NCI-H524 treated with DMSO at 0.1 percent for 48 hours (cell line): Measurements from ENCODE around the gene TOMM7.
"Not testable (repeated sequence)": the region's sequence is repeated elsewhere in the genome, so short reads cannot be mapped to it uniquely, and the experiment has no call there.

Experiments
- DNase-seq: peaks from one replicate; lab custom pipeline; 2025; lab: John Stamatoyannopoulos, UW

Gene TOMM7

DNA sequence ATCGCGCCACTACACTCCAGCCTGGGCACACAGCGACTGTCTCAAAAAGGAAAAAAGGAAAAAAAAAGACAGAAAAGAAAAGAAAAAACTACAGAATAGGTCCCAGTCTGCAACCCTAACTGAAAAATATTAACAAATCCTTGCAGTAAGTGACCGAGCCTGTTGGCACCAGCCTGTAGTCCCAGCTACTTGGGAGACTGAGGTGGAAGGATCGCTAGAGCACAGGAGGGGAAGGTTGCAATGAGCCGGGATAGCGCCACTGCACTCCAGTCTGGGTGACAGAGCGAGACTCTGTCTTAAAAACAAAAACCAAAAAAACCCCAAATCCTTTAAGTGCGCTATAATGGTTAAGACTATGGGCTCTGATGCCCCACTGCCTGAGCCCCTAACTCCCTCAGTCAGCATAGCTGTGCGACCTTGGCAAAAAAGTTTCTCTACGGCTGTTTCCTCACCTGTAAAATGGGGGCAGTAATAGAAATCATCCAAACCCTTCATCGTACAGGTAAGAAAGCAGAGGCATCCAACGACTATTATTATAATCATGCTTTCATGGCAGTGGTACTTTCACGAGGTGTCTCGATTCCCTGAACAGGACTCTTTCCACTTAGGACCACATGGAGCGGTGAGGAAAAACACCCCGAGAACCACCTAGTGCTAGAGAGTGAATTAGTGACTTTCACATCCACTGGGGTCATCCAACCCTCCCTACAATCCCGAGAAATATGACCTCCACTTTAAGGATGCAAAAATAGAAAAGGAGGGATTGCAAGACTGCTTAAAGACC lies 755 bp downstream of the TOMM7 start:
- no peak for DNase-seq

DNA sequence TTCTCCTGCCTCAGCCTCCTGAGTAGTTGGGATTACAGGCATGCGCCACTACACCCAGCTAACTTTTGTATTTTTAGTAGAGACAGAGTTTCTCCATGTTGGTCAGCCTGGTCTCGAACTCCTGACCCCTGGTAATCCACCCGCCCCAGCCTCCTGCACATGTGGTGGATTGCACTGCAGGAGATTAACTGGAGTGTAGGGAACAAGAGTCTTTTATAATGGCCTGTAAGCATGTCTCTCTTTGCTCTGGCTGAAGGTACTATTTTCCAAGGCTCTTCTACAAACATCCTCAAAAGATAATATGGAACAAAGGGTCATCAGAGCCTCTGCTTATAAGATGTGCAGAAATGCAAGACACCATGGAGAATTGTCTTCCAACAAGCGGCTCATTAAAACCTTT lies 3.2 kb downstream of the TOMM7 start:
- DNase-seq: no peak

GRCh38 chr7:22814261-22815208 lies 8.1 kb downstream of the TOMM7 start:
- DNase-seq: no peak

DNA sequence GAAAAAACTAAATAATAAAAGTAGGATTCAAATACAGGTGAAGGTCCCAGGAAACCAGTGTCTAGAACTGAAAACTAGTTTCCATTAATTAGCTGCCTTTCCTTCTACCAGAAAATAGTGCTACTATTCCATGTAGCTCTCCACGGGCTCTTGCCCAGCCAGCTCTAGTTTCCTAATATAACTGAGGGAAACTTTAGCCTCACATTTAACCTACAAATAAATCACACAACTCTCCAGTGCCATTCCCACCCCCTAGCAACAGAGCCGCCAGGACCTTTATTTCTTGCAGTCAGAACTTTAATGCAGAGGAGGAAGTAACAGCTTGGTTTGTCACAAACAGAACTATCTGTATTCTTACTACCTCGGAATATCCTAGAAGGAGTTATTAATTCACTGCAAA lies 10.3 kb downstream of the TOMM7 start:
- no peak for DNase-seq

DNA sequence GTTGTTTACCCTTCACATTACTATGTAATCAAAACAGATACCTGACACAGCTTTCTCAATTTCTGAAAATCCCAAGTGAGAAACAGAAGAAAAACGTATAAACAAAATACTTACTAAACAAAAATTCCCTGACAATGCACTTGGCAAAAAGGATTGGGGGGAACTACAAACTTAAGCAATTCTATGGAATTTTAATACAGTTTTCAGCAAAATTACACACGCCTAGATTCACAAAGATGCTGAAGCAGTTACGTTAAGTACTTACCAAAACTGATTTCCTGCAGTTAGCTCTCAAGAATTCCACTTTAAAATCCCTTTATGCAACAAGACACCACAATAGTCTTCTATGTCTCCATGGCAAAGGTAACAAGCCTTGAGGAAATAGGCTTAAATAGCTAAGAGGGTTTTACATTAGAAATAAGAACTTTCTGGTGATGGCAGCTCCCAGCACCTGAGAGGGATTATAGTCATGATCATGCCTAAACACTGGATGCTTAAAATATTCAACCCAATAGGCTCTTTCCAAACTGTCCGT lies 10.8 kb downstream of the TOMM7 start:
- DNase-seq: no peak

DNA sequence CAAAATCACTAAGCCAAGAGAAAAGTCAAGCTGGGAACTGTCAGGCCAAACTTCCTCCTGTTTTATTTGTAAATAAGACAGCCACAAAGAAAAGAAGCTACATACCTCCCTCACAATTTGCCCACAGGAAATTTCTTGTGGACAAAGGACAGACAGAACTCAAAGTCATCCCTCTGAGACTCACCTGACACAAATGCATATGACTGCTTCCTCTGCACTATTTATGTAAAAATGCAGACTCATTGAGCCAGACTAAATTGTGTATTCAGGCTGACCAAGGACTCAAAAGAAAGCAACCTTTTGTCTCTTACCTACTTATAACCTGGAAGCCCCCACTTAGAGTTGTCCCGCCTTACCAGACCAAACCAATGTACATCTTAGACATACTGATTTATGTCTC lies 11.8 kb downstream of the TOMM7 start:
- no peak for DNase-seq

GRCh38 chr7:22809902-22810642 lies 12.6 kb downstream of the TOMM7 start:
- no peak for DNase-seq

GRCh38 chr7:22808140-22808539 lies 14.5 kb downstream of the TOMM7 start:
- DNase-seq: no peak

DNA sequence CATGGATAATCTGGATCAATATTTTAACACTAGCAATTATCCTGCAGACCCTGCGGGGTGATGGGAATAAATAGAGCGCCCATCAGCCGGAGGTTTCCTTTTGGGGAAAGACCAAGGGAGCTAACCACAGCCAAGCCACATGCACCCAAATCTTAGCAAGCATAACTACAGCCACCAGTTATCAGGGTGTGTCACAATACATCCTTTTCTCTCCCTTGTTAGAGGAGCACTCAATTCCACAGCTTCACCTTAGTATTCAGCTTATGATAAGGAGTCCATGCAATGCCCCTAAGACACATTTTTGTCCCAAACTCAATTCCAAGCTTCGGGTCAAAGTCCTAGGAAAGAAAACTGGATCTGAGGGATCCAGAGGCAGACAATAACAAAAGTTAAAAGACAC lies 15.9 kb downstream of the TOMM7 start:
- DNase-seq: no peak

DNA sequence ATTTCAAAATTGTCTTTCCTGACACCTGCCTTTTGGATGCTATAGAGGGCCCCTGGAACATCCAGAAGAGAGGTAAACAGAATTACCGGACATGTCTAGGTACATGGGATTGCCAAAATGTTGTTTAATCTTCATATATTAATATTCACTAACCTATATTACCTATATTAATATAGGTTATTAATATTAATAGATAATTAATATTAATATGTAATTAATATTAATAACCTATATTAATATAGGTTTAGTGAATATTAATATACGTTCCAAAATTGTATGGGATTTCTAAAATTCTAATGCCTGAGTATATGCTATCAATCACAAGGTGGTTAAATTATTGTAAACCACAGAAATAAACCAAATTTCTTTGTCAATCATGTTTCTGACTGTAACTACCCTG lies 17.4 kb downstream of the TOMM7 start:
- no peak for DNase-seq

DNA sequence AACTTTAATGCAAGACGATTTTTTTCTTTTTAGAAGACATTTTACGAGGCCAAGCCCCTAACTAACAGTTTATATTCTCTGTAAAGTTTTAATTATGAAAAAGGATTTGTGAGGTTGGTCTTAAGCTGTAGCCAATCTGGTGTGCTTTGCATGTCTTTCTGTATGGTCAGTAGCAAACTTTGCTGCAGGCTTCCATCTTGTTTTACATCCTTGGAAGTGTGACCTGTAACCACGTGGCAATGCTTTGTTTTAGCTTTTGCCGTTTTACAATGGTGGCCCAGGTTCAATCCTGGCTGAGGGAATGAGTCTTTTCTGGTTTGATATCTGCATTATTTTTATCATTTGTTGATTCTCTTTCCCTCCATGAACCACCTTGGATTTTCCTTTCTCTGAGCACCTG lies 19.8 kb downstream of the TOMM7 start:
- not testable (repeated sequence) for DNase-seq

DNA sequence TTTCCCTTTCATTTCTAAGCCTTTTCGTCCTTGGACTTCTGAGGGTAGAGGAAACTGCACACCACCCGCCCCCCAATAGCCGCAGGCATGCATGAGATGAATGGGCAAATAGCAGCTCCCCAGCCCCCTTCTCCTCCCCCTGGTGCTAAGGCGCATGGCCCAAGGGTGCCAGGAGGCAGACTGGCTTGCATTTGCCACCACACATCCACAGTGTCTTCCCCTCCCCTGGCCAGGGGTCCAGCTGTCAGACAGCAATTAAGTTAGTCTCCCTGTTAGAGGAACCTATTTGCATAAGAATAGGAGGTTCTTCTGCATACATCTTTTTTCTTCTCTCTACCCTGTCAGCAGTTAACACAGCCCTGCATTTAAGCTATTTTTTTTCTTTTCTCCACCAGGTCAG lies 20.2 kb downstream of the TOMM7 start:
- peak; percentile 63 for DNase-seq

GRCh38 chr7:22801912-22802311 lies 20.7 kb downstream of the TOMM7 start:
- no peak for DNase-seq

DNA sequence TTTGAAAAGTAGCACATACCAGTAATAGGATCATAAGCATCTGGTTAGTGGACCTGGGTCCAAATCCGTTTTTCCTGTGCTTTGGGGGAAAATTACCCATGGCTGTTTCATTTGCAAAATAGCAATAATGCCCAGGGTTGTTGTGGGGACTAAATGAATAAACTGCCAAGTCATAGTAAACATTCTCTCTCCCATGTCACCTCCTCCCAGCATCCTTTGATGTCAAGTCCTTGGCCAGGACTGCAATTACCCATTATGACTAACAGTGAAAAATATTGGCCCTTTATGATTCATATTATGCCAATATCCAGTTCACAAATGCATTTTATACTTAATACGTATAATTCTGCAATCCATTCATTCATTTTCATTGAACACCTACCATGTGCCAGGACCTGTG lies 23.0 kb downstream of the TOMM7 start:
- no peak for DNase-seq

DNA sequence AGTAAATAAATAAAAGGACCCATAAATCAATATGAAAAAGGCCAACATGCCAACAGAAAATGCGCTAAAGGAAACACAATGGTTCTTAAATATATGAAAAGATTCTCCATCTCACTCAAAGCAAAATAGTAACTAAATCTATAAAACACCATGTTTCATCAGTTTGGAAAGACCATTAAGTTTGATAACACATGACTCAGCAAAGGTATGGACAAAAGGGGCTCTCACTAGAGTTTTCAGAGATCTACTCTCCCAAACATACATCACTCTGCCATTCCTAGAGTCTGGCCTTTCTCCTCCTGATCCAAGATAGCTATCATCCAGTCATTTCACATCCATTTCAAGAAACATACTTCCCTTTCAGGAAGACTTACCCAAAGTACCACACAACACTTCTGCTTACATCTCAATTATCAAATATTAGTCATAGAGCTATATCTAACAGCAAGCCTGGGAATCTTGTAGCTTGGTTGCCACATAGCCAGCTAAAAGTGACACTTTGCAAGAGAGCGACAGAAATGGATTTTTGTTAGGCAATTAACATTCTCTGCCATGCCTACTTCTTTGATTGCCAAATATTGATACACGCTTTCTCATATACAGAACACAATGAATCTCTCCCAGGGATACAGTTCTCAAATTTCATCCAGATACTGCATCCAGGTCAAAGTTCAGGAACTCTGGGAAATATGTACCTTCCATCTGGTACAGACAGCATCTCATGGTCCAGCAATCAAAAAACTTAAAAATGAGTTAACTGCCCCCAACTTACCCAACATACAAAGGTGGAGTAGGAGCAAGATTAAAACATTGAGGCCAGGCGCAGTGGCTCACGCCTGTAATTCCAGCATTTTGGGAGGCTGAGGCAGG lies 28.8 kb downstream of the TOMM7 start:
- DNase-seq: no peak

DNA sequence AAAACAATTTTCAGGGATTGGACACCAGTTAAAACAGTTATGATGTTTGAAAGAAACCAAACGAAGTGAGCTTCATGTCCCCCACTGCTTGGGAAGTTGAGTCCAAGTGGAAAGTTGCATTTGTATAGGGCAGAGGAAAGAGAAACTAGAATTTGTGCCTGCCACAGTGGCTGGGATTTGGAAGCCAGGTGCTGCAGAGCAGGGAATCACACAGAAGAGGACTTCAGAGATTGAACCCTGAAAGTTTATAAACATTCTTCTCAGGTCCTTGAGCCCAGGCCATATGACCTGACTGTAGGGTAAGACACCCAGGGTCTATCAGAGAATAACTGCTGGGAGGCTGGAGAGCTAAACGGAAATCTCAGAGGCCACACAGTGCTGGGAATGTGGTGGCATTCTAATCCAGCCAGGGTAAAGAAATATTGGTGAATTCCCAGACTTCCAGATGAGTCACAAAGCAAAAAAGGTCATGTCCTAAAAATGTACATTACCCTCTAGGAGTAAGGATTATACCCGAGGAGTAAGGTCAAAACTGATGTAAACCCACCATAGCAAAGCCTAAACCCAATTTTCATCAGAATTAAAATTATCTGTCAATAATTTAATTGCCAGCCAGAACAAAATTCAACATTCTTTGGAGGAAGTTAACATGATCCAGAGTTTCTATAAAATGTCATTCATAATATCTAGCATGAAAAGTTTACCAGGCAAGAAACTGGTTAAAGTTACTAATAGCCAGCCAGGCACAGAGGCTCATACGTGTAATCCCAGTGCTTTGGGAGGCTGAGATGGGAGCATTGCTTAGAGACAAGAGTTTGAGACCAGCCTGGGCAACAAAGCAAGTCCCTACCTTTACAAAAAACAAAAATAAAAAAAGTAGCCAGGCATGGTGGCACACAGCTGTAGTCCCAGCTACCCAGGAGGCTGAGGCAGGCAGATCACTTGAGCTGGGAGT lies 31.2 kb downstream of the TOMM7 start:
- DNase-seq: no peak

DNA sequence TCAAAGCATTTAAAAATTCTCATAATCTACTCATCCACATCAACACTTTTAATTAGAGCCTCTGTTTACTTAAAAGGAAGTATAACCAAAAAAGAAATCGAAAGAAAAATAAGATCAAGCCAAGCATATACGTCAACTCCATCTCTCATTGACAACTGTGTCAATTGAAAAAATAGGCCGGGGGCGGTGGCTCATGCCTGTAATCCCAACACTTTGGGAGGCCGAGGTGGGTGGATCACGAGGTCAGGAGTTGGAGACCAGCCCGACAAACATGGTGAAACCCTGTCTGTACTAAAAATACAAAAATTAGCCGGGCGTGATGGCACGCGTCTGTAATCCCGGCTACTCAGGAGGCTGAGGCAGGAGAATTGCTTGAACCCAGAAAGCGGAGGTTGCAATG lies 32.0 kb downstream of the TOMM7 start:
- not testable (repeated sequence) for DNase-seq

DNA sequence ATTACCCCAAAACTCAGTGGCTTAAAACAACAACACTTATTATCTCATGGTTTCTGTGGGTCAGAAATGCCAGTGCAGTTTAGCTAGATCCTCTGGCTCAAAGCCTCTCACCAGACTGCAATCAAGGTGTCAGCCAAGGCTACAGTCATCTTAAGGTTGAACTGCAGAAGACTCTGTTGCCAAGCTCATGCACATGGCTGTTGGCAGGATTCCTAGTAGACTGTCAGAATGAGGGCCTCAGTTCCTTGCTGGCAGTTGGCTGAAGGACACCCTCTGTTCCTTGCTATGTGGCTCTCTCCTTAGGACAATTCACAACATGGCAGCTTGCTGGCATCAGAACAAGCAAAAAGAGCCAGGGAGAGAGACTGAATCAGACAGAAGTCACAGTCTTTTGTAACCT lies 34.7 kb downstream of the TOMM7 start:
- DNase-seq: no peak

DNA sequence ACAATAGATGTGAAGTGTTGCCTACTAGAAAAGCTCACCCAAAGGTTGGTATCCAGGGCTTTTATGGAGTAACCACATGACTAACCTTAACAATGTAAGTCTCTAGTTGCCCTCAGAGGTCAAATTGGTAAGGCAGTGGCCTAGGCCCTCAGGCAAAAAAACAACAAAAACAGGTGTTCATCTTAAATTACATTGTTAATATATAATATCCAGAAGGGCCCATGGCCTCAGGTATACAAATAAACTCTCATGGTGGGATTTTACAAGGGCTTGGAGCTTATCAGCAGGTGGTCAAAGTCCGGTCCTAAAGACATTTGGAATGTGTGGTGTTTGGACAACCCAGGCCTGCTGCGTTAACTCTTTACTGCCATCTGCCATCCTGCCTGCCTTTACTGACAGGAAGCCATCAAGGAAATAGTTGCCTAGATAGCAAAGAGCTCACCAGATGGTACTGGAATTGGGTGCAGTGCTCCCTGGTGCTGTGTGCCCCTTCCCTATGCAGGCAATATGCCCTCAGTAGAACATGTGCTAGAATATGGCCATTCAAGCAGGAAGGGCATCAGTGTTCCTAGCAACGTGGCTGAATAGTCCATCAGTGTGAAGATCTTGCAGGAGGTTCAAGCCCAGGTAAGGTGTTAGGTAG lies 36.2 kb downstream of the TOMM7 start:
- DNase-seq: peak; percentile 94

DNA sequence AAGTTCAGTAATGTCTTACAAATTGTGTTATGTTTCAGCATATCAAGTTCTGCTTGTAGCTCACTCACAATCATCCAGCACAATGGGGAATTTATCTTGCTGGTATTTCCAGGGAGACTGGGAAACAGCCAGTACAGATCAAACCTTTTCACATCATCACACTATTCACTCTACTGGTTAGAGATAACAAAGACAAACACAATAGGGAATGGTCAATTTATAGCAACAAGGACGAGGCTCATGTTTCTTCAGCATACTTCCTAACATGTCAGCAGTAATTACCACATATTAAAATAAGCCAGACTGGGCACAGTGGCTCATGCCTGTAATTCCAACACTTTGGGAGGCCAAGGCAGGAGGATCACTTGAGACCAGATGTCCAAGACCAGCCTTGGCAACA lies 38.3 kb downstream of the TOMM7 start:
- no peak for DNase-seq
